ENCODE data around the gene PTAR1. TPM values are rescaled to one million over a fixed set of nuclear protein-coding genes. Genes with fewer than 3 reads are reported as not detected.
A peak's percentile ranks its signal among the peaks of the same experiment; 100 is the strongest.
"Not testable (repeated sequence)": the region's sequence is repeated elsewhere in the genome, so short reads cannot be mapped to it uniquely, and the experiment has no call there.

PTAR1 gene
- polyA plus RNA-seq (ENCODE audit: insufficient read length), result 23.8 TPM

- DNase-seq (ENCODE audit: low read depth), result peak; percentile 91
Measured at GRCh38 chr9:69759421-69760277, at the start of gene PTAR1. Gene PTAR1 (minus strand): TSS chr9:69760011. CDS start chr9:69759938, 73 bp downstream.

- DNase-seq (ENCODE audit: low read depth), result no peak
Measured at GRCh38 chr9:69809304-69809863, 49.6 kb upstream of the PTAR1 start.

GRCh38 chr9:69806627-69807026 is 46.8 kb upstream of the PTAR1 start:
- no peak for DNase-seq (ENCODE audit: low read depth)

- DNase-seq (ENCODE audit: low read depth), result no peak
Measured at GRCh38 chr9:69805962-69806515, 46.2 kb upstream of the PTAR1 start.

GRCh38 chr9:69801989-69802388 is 42.2 kb upstream of the PTAR1 start:
- DNase-seq (ENCODE audit: low read depth), result no peak

GRCh38 chr9:69800027-69800426 is 40.2 kb upstream of the PTAR1 start:
- not testable (repeated sequence) for DNase-seq (ENCODE audit: low read depth)

GRCh38 chr9:69799521-69799920 is 39.7 kb upstream of the PTAR1 start:
- not testable (repeated sequence) for DNase-seq (ENCODE audit: low read depth)

GRCh38 chr9:69798744-69799143 is 38.9 kb upstream of the PTAR1 start:
- no peak for DNase-seq (ENCODE audit: low read depth)

- DNase-seq (ENCODE audit: low read depth), result no peak
Measured at GRCh38 chr9:69797675-69798074, 37.9 kb upstream of the PTAR1 start.

- no peak for DNase-seq (ENCODE audit: low read depth)
Measured at GRCh38 chr9:69794356-69794755, 34.5 kb upstream of the PTAR1 start.

GRCh38 chr9:69785757-69786156 is 25.9 kb upstream of the PTAR1 start:
- DNase-seq (ENCODE audit: low read depth), result no peak

- DNase-seq (ENCODE audit: low read depth), result no peak
Measured at GRCh38 chr9:69773258-69773657, 13.4 kb upstream of the PTAR1 start.

- DNase-seq (ENCODE audit: low read depth), result no peak
Measured at GRCh38 chr9:69771775-69772418, 12.1 kb upstream of the PTAR1 start.

GRCh38 chr9:69768716-69769115 is 8.9 kb upstream of the PTAR1 start:
- DNase-seq (ENCODE audit: low read depth), result no peak

- DNase-seq (ENCODE audit: low read depth), result no peak
Measured at GRCh38 chr9:69768101-69768500, 8.3 kb upstream of the PTAR1 start.

- not testable (repeated sequence) for DNase-seq (ENCODE audit: low read depth)
Measured at GRCh38 chr9:69763862-69764261, 4.1 kb upstream of the PTAR1 start.

GRCh38 chr9:69762527-69762926 is 2.7 kb upstream of the PTAR1 start:
- DNase-seq (ENCODE audit: low read depth), result no peak

GRCh38 chr9:69760278-69760610 is 433 bp upstream of the PTAR1 start:
- DNase-seq (ENCODE audit: low read depth), result no peak

GRCh38 chr9:69759021-69759420 is 790 bp downstream of the PTAR1 start:
- no peak for DNase-seq (ENCODE audit: low read depth)

GRCh38 chr9:69757996-69758675 is 1.7 kb downstream of the PTAR1 start:
- no peak for DNase-seq (ENCODE audit: low read depth)

- no peak for DNase-seq (ENCODE audit: low read depth)
Measured at GRCh38 chr9:69755205-69755604, 4.6 kb downstream of the PTAR1 start.

GRCh38 chr9:69753830-69754229 is 6.0 kb downstream of the PTAR1 start:
- DNase-seq (ENCODE audit: low read depth), result no peak

Data from forelimb muscle (tissue), 1 donor.